Measurements from ENCODE around the gene GLDC.
A peak's percentile ranks its signal among the peaks of the same experiment; 100 is the strongest.
"Not testable (repeated sequence)": the region's sequence is repeated elsewhere in the genome, so short reads cannot be mapped to it uniquely, and the experiment has no call there.

Gene GLDC

GRCh38 chr9:6664204-6664680 is 18.7 kb upstream of the GLDC start:
- DNase-seq (ENCODE audit: low spot score) = no peak

- no peak for DNase-seq (ENCODE audit: low spot score)
These were observed 15.0 kb upstream of the GLDC start for GRCh38 chr9:6660512-6660911.

GRCh38 chr9:6658628-6659353 is 13.3 kb upstream of the GLDC start:
- no peak for DNase-seq (ENCODE audit: low spot score)

- DNase-seq (ENCODE audit: low spot score) = no peak
These were observed 11.2 kb upstream of the GLDC start for GRCh38 chr9:6656614-6657300.

GRCh38 chr9:6655036-6655435 is 9.5 kb upstream of the GLDC start:
- no peak for DNase-seq (ENCODE audit: low spot score)

- DNase-seq (ENCODE audit: low spot score) = no peak
These were observed 736 bp upstream of the GLDC start for GRCh38 chr9:6646293-6646636.

- not testable (repeated sequence) for DNase-seq (ENCODE audit: low spot score)
These were observed 499 bp downstream of the GLDC start for GRCh38 chr9:6645105-6645354.

- no peak for DNase-seq (ENCODE audit: low spot score)
These were observed 1.0 kb downstream of the GLDC start for GRCh38 chr9:6644346-6645104.

- DNase-seq (ENCODE audit: low spot score) = no peak
These were observed 3.6 kb downstream of the GLDC start for GRCh38 chr9:6641961-6642360.

- DNase-seq (ENCODE audit: low spot score) = no peak
These were observed 4.0 kb downstream of the GLDC start for GRCh38 chr9:6641561-6641960.

GRCh38 chr9:6641056-6641455 is 4.5 kb downstream of the GLDC start:
- DNase-seq (ENCODE audit: low spot score) = no peak

- DNase-seq (ENCODE audit: low spot score) = no peak
These were observed 5.1 kb downstream of the GLDC start for GRCh38 chr9:6640268-6641051.

GRCh38 chr9:6639622-6640021 is 5.9 kb downstream of the GLDC start:
- DNase-seq (ENCODE audit: low spot score) = no peak

- no peak for DNase-seq (ENCODE audit: low spot score)
These were observed 11.1 kb downstream of the GLDC start for GRCh38 chr9:6634444-6634843.

- DNase-seq (ENCODE audit: low spot score) = no peak
These were observed 12.2 kb downstream of the GLDC start for GRCh38 chr9:6633378-6633777.

GRCh38 chr9:6632516-6633183 is 12.9 kb downstream of the GLDC start:
- no peak for DNase-seq (ENCODE audit: low spot score)

- DNase-seq (ENCODE audit: low spot score) = no peak
These were observed 14.4 kb downstream of the GLDC start for GRCh38 chr9:6631207-6631512.

GRCh38 chr9:6630502-6631206 is 14.9 kb downstream of the GLDC start:
- DNase-seq (ENCODE audit: low spot score) = peak; percentile 14

- DNase-seq (ENCODE audit: low spot score) = no peak
These were observed 16.8 kb downstream of the GLDC start for GRCh38 chr9:6628704-6629103.

GRCh38 chr9:6625363-6625762 is 20.2 kb downstream of the GLDC start:
- no peak for DNase-seq (ENCODE audit: low spot score)

GRCh38 chr9:6622784-6623183 is 22.7 kb downstream of the GLDC start:
- DNase-seq (ENCODE audit: low spot score) = not testable (repeated sequence)

- DNase-seq (ENCODE audit: low spot score) = no peak
These were observed 24.7 kb downstream of the GLDC start for GRCh38 chr9:6620796-6621195.

Data from CD4-positive, alpha-beta T cell treated with Interleukin-6 at 100 ng/mL for 8 hours (primary cell).